ENCODE measurements around the gene ZNF630. TPM values are rescaled to one million over a fixed set of nuclear protein-coding genes. Genes with fewer than 3 reads are reported as not detected.
"Not testable (repeated sequence)": the region's sequence is repeated elsewhere in the genome, so short reads cannot be mapped to it uniquely, and the experiment has no call there.

ZNF630 gene
- total RNA-seq, 2 experiments from 2014 or later: 1.2 to 1.9 TPM

DNA sequence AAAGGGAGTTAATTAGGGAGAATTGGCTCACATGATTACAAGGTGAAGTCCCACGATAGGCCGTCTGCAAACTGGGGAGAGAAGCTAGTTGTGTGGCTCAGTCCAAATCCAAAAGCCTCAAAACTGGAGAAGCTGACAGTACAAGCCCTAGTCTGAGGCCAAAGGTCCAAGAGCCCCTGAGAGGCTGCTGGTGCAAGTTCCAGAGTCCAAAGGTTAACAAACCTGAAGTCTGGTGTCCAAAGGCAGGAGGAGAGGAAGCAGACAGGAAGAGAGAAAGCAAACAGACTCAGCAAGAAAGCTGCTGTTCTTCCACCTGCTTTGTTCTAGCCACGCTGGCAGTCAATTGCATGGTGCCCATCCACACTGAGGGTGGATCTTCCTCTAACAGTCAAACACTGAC is 30.0 kb upstream of the ZNF630 start:
- POLR2A ChIA-PET: no interaction called here

DNA sequence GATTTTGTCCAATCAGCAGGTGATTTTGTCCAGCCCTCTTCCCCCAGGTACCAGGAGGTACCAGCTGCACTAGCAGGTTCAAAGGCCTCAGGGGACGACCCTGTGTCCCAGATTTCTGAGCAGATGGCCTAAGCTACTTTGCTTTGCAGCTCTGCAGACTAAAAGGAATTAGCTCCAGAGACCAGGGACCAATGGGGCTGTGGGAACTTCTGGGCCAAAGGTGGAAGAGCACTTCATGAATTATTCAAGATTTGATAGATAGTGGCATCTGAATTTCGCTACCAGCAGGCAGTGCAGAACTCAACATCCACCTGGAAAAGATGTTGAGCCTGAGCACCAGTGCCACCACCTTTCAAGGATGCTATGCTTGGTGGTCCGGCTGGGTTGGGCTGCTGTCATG is 21.1 kb upstream of the ZNF630 start:
- ATAC-seq (ENCODE audit: poor library complexity); DNase-seq; H3K4me1 ChIP-seq (ENCODE audit: insufficient read depth, low read length); H3K36me3 ChIP-seq (ENCODE audit: insufficient read depth, low read length); H3K27me3 ChIP-seq (ENCODE audit: control insufficient read depth in 1 of 2, insufficient read depth in 2 of 2, low read length in 2 of 2); H3K27me3 Mint-ChIP-seq; H3K4me1 Mint-ChIP-seq (ENCODE audit: low read depth); H3K27ac Mint-ChIP-seq; CTCF ChIA-PET; H3K36me3 Mint-ChIP-seq (ENCODE audit: low read depth); H3K4me3 Mint-ChIP-seq; H3K4me3 ChIP-seq (ENCODE audit: low read length); intact Hi-C loops (cut with DNase I, micrococcal nuclease); H3K27ac ChIP-seq (ENCODE audit: low read depth in 1 of 2, low read length in 2 of 2); H3K9me3 Mint-ChIP-seq; H3K9me3 ChIP-seq (ENCODE audit: control insufficient read depth in 1 of 2, insufficient read depth in 1 of 2, low read length in 2 of 2); POLR2A ChIA-PET: not testable (repeated sequence)

More for the DNA sequence above, 30.0 kb upstream of the ZNF630 start:
- Mint-ChIP-seq H3K9me3 (no peaks in the 10 kb centered on the region), H3K4me1 (ENCODE audit: low read depth) (no peaks in the 10 kb centered on the region), H3K27me3 (no peaks in the 10 kb centered on the region), H3K27ac (no peak overlapping the region), H3K4me3 (no peak overlapping the region), H3K36me3 (ENCODE audit: low read depth) (no peaks in the 10 kb centered on the region)
- intact Hi-C loops (cut with DNase I, micrococcal nuclease): no loop called here
- ATAC-seq (ENCODE audit: poor library complexity) (no peak), DNase-seq (no peak)
- Histone ChIP-seq H3K4me1 (ENCODE audit: insufficient read depth, low read length) (no peaks in the 10 kb centered on the region), H3K27me3 (ENCODE audit: control insufficient read depth in 1 of 2, insufficient read depth in 2 of 2, low read length in 2 of 2) (no peaks in the 10 kb centered on the region), H3K9me3 (ENCODE audit: control insufficient read depth in 1 of 2, insufficient read depth in 1 of 2, low read length in 2 of 2) (no peaks in the 10 kb centered on the region), H3K36me3 (ENCODE audit: insufficient read depth, low read length) (no peaks in the 10 kb centered on the region), H3K4me3 (ENCODE audit: low read length) (no peak overlapping the region), H3K27ac (ENCODE audit: low read depth in 1 of 2, low read length in 2 of 2) (no peak overlapping the region)
- TF ChIP-seq, protein P1, sequence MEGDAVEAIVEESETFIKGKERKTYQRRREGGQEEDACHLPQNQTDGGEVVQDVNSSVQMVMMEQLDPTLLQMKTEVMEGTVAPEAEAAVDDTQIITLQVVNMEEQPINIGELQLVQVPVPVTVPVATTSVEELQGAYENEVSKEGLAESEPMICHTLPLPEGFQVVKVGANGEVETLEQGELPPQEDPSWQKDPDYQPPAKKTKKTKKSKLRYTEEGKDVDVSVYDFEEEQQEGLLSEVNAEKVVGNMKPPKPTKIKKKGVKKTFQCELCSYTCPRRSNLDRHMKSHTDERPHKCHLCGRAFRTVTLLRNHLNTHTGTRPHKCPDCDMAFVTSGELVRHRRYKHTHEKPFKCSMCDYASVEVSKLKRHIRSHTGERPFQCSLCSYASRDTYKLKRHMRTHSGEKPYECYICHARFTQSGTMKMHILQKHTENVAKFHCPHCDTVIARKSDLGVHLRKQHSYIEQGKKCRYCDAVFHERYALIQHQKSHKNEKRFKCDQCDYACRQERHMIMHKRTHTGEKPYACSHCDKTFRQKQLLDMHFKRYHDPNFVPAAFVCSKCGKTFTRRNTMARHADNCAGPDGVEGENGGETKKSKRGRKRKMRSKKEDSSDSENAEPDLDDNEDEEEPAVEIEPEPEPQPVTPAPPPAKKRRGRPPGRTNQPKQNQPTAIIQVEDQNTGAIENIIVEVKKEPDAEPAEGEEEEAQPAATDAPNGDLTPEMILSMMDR (IDR thresholded peaks at IDR 0.05): no peak
- CTCF ChIA-PET: no interaction called here

DNA sequence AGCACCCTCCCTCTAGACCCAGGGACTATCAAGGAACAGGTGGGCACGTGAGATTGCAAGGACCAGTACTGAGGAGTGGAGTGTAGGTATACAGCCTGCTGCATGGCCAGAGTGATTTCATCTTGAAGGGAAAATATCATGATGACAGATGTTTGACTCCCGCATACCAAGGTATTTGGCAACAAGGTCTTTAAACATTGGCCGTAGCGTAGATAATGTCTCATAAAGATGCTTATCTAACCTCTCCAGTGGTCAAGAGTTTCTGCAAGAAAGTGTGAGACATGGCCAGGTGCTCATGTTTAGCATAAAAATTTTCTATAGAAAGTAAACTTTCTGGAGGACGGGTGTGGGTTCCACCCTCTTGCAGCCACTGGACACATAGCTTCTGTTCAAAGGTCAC is 18.7 kb upstream of the ZNF630 start:
- H3K4me3 Mint-ChIP-seq: no peak overlapping the region
- ATAC-seq (ENCODE audit: poor library complexity): no peak
- ChIA-PET POLR2A (no interaction called here), CTCF (no interaction called here)
- H3K27me3 Mint-ChIP-seq: no peaks in the 10 kb centered on the region
- intact Hi-C loops (cut with DNase I, micrococcal nuclease): no loop called here
- TF ChIP-seq, protein P1 (IDR thresholded peaks at IDR 0.05): no peak
- H3K36me3 Mint-ChIP-seq (ENCODE audit: low read depth): no peaks in the 10 kb centered on the region
- no peak for DNase-seq
- H3K9me3 Mint-ChIP-seq: no peaks in the 10 kb centered on the region
- Histone ChIP-seq H3K4me3 (ENCODE audit: low read length) (no peak overlapping the region), H3K27me3 (ENCODE audit: control insufficient read depth in 1 of 2, insufficient read depth in 2 of 2, low read length in 2 of 2) (no peaks in the 10 kb centered on the region), H3K9me3 (ENCODE audit: control insufficient read depth in 1 of 2, insufficient read depth in 1 of 2, low read length in 2 of 2) (no peaks in the 10 kb centered on the region), H3K36me3 (ENCODE audit: insufficient read depth, low read length) (no peaks in the 10 kb centered on the region), H3K27ac (ENCODE audit: low read depth in 1 of 2, low read length in 2 of 2) (no peak overlapping the region), H3K4me1 (ENCODE audit: insufficient read depth, low read length) (no peaks in the 10 kb centered on the region)
- H3K4me1 Mint-ChIP-seq (ENCODE audit: low read depth): no peaks in the 10 kb centered on the region
- H3K27ac Mint-ChIP-seq: no peak overlapping the region

DNA sequence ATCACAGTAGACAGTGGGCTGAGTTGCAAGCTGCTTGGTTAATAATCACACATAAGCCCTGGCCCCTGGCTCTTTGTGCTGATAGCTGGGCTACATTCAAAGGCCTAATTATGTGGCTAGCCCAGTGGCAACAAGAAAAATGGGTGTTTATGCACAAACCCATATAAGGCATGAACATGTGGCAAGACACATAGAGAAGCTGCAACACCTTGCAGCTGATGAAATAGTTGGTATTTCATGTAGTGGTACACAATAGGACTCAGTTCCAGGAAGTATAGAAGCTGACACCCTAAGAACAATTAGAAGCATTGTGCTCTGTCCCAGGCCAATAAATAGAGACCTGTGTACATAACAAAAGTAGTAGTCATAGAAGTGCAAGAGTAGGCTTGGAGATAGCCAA is 14.6 kb upstream of the ZNF630 start:
- Histone ChIP-seq H3K9me3 (ENCODE audit: control insufficient read depth in 1 of 2, insufficient read depth in 1 of 2, low read length in 2 of 2) (no peaks in the 10 kb centered on the region), H3K27me3 (ENCODE audit: control insufficient read depth in 1 of 2, insufficient read depth in 2 of 2, low read length in 2 of 2) (no peaks in the 10 kb centered on the region), H3K4me1 (ENCODE audit: insufficient read depth, low read length) (no peaks in the 10 kb centered on the region), H3K27ac (ENCODE audit: low read depth in 1 of 2, low read length in 2 of 2) (no peak overlapping the region), H3K4me3 (ENCODE audit: low read length) (no peak overlapping the region), H3K36me3 (ENCODE audit: insufficient read depth, low read length) (no peaks in the 10 kb centered on the region)
- intact Hi-C loops (cut with DNase I, micrococcal nuclease): loop anchor here in 1 of 2 experiments (10.0 kb wide), 1 partner anchor 59 kb away; no protein-coding TSS in a partner anchor
- no peaks in the 10 kb centered on the region for H3K9me3 Mint-ChIP-seq
- H3K27me3 Mint-ChIP-seq: no peaks in the 10 kb centered on the region
- no peaks in the 10 kb centered on the region for H3K4me1 Mint-ChIP-seq (ENCODE audit: low read depth)
- no peak overlapping the region for H3K27ac Mint-ChIP-seq
- H3K4me3 Mint-ChIP-seq: no peak overlapping the region
- TF ChIP-seq, protein P1 (IDR thresholded peaks at IDR 0.05): no peak
- ATAC-seq (ENCODE audit: poor library complexity): no peak
- no peaks in the 10 kb centered on the region for H3K36me3 Mint-ChIP-seq (ENCODE audit: low read depth)
- CTCF ChIA-PET: no interaction called here
- DNase-seq: no peak
- POLR2A ChIA-PET: no interaction called here
